Endothelial cell of umbilical vein (primary cell): ENCODE results near the gene SPTLC2. TPM values are rescaled to one million over a fixed set of nuclear protein-coding genes. Genes with fewer than 3 reads are reported as not detected.

Source experiments
- BruUV-seq: library from RNA; stranded (reverse); fragments of 400-500 nt; replicated peaks from 2 replicates; lab custom pipeline; 2021; lab: Mats Ljungman, UMichigan
- CTCF ChIA-PET: fragments of 300-600, 350-600 bp; sonication (Branson Sonifier 250); formaldehyde crosslinking; loops from one replicate; lab custom pipeline; 2021; ENCODE audit warnings: antibody characterized with exemption, inconsistent platforms; lab: Charles Lee
- POLR2A ChIA-PET: fragments of 300-600, 350-600 bp; sonication (Branson Sonifier 250); formaldehyde crosslinking; loops from one replicate; lab custom pipeline; 2021; ENCODE audit warnings: antibody characterized with exemption, inconsistent platforms; lab: Charles Lee
- DNase-seq: peaks from one replicate; pipeline ENCODE4 v3.0.0-alpha.2; 2011; ENCODE audit warnings: low read depth, low spot score
- FAIRE-seq: peaks from 2 replicates; lab custom pipeline; 2011; peaks lifted over from hg19 to GRCh38; lab: Jason Lieb, UNC
- H2AFZ ChIP-seq: 2 replicates; pipeline ENCODE4 v1.6.0; 2012; ENCODE audit warnings: low read depth, low read length, control low read depth, inconsistent platforms
- H3K27ac ChIP-seq: 2 replicates; pipeline ENCODE4 v1.5.1; 2011; ENCODE audit warnings: low read depth, mild to moderate bottlenecking, control low read depth, low read length, moderate library complexity; ENCODE audit not compliant: insufficient read depth
- H3K27me3 ChIP-seq, 2 experiments: 2 replicates each; pipeline versions ENCODE4 v1.6.0 to v1.6.1; 2011; ENCODE audit warnings: low read length in 2 of 2, mixed read lengths in 1 of 2; ENCODE audit not compliant: control insufficient read depth in 2 of 2, insufficient read depth in 2 of 2
- H3K36me3 ChIP-seq, 2 experiments: 2 replicates in 1 of 2; 3 replicates in 1 of 2; pipeline ENCODE4 v1.5.1; 2011; ENCODE audit warnings: low read length in 2 of 2, mild to moderate bottlenecking in 1 of 2, moderate library complexity in 1 of 2; ENCODE audit not compliant: control insufficient read depth in 2 of 2, insufficient read depth in 2 of 2; ENCODE audit errors: extremely low read depth in 1 of 2
- H3K4me1 ChIP-seq: 3 replicates; pipeline ENCODE4 v1.5.1; 2011; ENCODE audit warnings: mild to moderate bottlenecking, low read length; ENCODE audit not compliant: control insufficient read depth, insufficient read depth; ENCODE audit errors: extremely low read depth
- H3K4me2 ChIP-seq: 2 replicates; pipeline ENCODE4 v1.6.1; 2011; ENCODE audit warnings: low read length, control low read depth, mixed read lengths; ENCODE audit not compliant: insufficient read depth
- H3K4me3 ChIP-seq, 3 experiments: fragments of 200-600 bp in 1 of 3; sonication (generic), shearing (Covaris generic) in 1 of 3; replicated peaks in 1 of 3; 2 replicates each; pipeline ENCODE4 v1.5.1; 2011 to 2016; ENCODE audit warnings: control low read depth in 3 of 3, low read length in 3 of 3, mild to moderate bottlenecking in 2 of 3, inconsistent platforms in 1 of 3, low read depth in 1 of 3, moderate library complexity in 1 of 3; ENCODE audit not compliant: insufficient read depth in 1 of 3
- H3K79me2 ChIP-seq: 2 replicates; pipeline ENCODE4 v1.6.0; 2012; ENCODE audit warnings: low read length, inconsistent platforms; ENCODE audit not compliant: control insufficient read depth, insufficient read depth
- H3K9ac ChIP-seq: replicated peaks from 2 replicates; pipeline ENCODE3; 2011; ENCODE audit warnings: low read length, control low read depth; ENCODE audit not compliant: insufficient read depth; ENCODE audit errors: extremely low read depth
- H3K9me1 ChIP-seq: replicated peaks from 3 replicates; pipeline ENCODE4 v1.6.0; 2011; ENCODE audit warnings: mild to moderate bottlenecking, low read length; ENCODE audit not compliant: control insufficient read depth, insufficient read depth; ENCODE audit errors: extremely low read depth
- H3K9me3 ChIP-seq: replicated peaks from 2 replicates; pipeline ENCODE4 v1.5.1; 2012; ENCODE audit warnings: low read length, inconsistent platforms; ENCODE audit not compliant: control insufficient read depth, insufficient read depth
- H4K20me1 ChIP-seq: replicated peaks from 2 replicates; pipeline ENCODE3; 2011; ENCODE audit warnings: mild to moderate bottlenecking, low read length; ENCODE audit not compliant: control insufficient read depth, insufficient read depth; ENCODE audit errors: extremely low read depth
- CTCF ChIP-seq, 2 donors: IDR thresholded peaks; 1 replicate in 1 of 2; 2 replicates in 1 of 2; pipeline ENCODE4 v1.5.1; 2011; ENCODE audit warnings: low read length in 2 of 2, mild to moderate bottlenecking in 2 of 2, moderate library complexity in 2 of 2, control low read depth in 1 of 2, inconsistent platforms in 1 of 2, low read depth in 1 of 2; ENCODE audit not compliant: insufficient read depth in 1 of 2; ENCODE audit errors: extremely low read depth in 1 of 2
- EZH2 ChIP-seq: IDR thresholded peaks from 2 replicates; pipeline ENCODE4 v1.6.1; 2012; ENCODE audit warnings: borderline replicate concordance, low read depth, mild to moderate bottlenecking, moderate library complexity, low read length, inconsistent platforms; ENCODE audit not compliant: severe bottlenecking
- FOS ChIP-seq: IDR thresholded peaks from 2 replicates; pipeline ENCODE4 v1.6.1; 2011; ENCODE audit warnings: mild to moderate bottlenecking, low read length, moderate library complexity, borderline replicate concordance; ENCODE audit not compliant: insufficient read depth
- GATA2 ChIP-seq: IDR thresholded peaks from 2 replicates; pipeline ENCODE4 v1.7.0; 2011; ENCODE audit warnings: low read depth, mild to moderate bottlenecking, moderate library complexity, mixed read lengths, low read length; ENCODE audit not compliant: insufficient read length, insufficient read depth
- JUN ChIP-seq: IDR thresholded peaks from 2 replicates; pipeline ENCODE4 v1.6.1; 2011; ENCODE audit warnings: borderline replicate concordance, low read depth; ENCODE audit not compliant: insufficient read length, insufficient read depth
- MYC ChIP-seq: IDR thresholded peaks from one replicate; pipeline ENCODE4 v1.6.1; 2011; ENCODE audit warnings: mild to moderate bottlenecking, low read depth, low read length
- POLR2A ChIP-seq: IDR thresholded peaks from 2 replicates; pipeline ENCODE4 v1.6.1; 2012; ENCODE audit warnings: low read depth, mild to moderate bottlenecking, control low read depth, low read length
- POLR2AphosphoS5 ChIP-seq: IDR thresholded peaks from 2 replicates; pipeline ENCODE4 v1.6.1; 2012; ENCODE audit warnings: low read depth, mild to moderate bottlenecking, control low read depth, low read length, moderate library complexity; ENCODE audit not compliant: insufficient read depth
- dilution Hi-C: fragments of 300-500 bp; cut with MboI; formaldehyde crosslinking; loops from one replicate; pipeline ENCODE4 v1.15.0; 2019; ENCODE audit warnings: low sequenced_read_pairs; ENCODE audit not compliant: extremely low pct_ligation_motif_present
- intact Hi-C: fragments of 100-400 bp; cut with micrococcal nuclease; formaldehyde crosslinking; loops from one replicate; pipeline ENCODE4 v1.10.0; 2022
- polyA plus RNA-seq, 4 experiments: library from polyadenylated mRNA; depleted of rRNA in 3 of 4; stranded (reverse) in 3 of 4; unstranded in 1 of 4; fragments of >200 nt; gene quantifications; 2 replicates each; pipeline versions ENCODE4 v1.2.1 to v1.2.3, GENCODE V29; 2011 to 2012; ENCODE audit warnings: missing spikeins in 1 of 4
- total RNA-seq: library from RNA; stranded (reverse); gene quantifications from 2 replicates; pipeline ENCODE4 v1.2.3, GENCODE V29; 2021
- TF ChIP-seq, protein P1 (sequence below): IDR thresholded peaks from 2 replicates; pipeline ENCODE4 v1.6.1; 2011; ENCODE audit not compliant: insufficient read depth, insufficient read length

Gene SPTLC2
- total and polyA plus RNA-seq, 2 donors (not counting 3 experiments of a cell fraction or from before 2014, with no cell fraction given): 19.1 to 71.3 TPM

- H3K9me1 ChIP-seq: no peaks in the 10 kb centered on the region
- no peaks in the 10 kb centered on the region for H3K36me3 ChIP-seq
- H3K79me2 ChIP-seq: peaks cover 7% of the 10 kb centered on the region
- H3K9ac ChIP-seq: no peak overlapping the region
- no peaks in the 10 kb centered on the region for H3K9me3 ChIP-seq
- dilution Hi-C loops: no loop called here
- intact Hi-C loops: no loop called here
- FAIRE-seq (no peak), DNase-seq (no peak)
- no peak overlapping the region for H3K4me2 ChIP-seq
- H3K27me3 ChIP-seq: peaks cover 7 to 8% of the 10 kb centered on the region in 2 experiments
- ChIA-PET CTCF (no interaction called here), POLR2A (no interaction called here)
- H4K20me1 ChIP-seq: no peaks in the 10 kb centered on the region
- H3K4me3 ChIP-seq: no peak overlapping the region
- BruUV-seq: no TSS peak
- H3K27ac ChIP-seq: no peak overlapping the region
- no peaks in the 10 kb centered on the region for H3K4me1 ChIP-seq
- no peak overlapping the region for H2AFZ ChIP-seq
- TF ChIP-seq FOS (no peak), MYC (no peak), JUN (no peak), CTCF (IDR thresholded peaks at IDR 0.05; ENCODE audit: extremely low read depth in 1 of 2, insufficient read depth in 1 of 2, low read depth in 1 of 2, low read length in 2 of 2) (no peak), POLR2AphosphoS5 (no peak), EZH2 (no peak), POLR2A (no peak), GATA2 (no peak)
- TF ChIP-seq, protein P1, sequence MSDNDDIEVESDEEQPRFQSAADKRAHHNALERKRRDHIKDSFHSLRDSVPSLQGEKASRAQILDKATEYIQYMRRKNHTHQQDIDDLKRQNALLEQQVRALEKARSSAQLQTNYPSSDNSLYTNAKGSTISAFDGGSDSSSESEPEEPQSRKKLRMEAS: no peak
These were observed 3.9 kb upstream of the SPTLC2 start for GRCh38 chr14:77620222-77620870.
